ENCODE measurements around the gene EBI3. TPM values are rescaled to one million over a fixed set of nuclear protein-coding genes. Genes with fewer than 3 reads are reported as not detected.
"Not testable (repeated sequence)": the region's sequence is repeated elsewhere in the genome, so short reads cannot be mapped to it uniquely, and the experiment has no call there.

The EBI3 gene
- total RNA-seq, 1 experiment from 2014 or later = 1.4 TPM

GRCh38 chr19:4231521-4231920 lies 2.2 kb downstream of the EBI3 start:
- not testable (repeated sequence) for H3K27me3 Mint-ChIP-seq (ENCODE audit: low read depth); H2BK15ac ChIP-seq (ENCODE audit: low read depth, low read length); H2BK12ac ChIP-seq (ENCODE audit: insufficient read length, low read depth, low read length); H3K9me3 ChIP-seq (ENCODE audit: control insufficient read depth, low read depth, low read length); H3K9me3 Mint-ChIP-seq; H2BK5ac ChIP-seq (ENCODE audit: insufficient read length, low read length); H3K27ac ChIP-seq (ENCODE audit: insufficient read length, low read depth, low read length); H3K36me3 Mint-ChIP-seq (ENCODE audit: insufficient read depth in 1 of 3, low read depth in 3 of 3); H2AFZ ChIP-seq (ENCODE audit: low read length); H3K23ac ChIP-seq (ENCODE audit: insufficient read length, low read depth, low read length); H2BK120ac ChIP-seq (ENCODE audit: low read depth, low read length, poor library complexity, severe bottlenecking); H3K4me3 Mint-ChIP-seq; H3K4me1 Mint-ChIP-seq; H3K9ac ChIP-seq (ENCODE audit: extremely low read depth, insufficient read length, low read length); H3K27me3 ChIP-seq (ENCODE audit: insufficient read depth, low read length); H3K4me1 ChIP-seq (ENCODE audit: insufficient read depth, low read length); H3K79me2 ChIP-seq (ENCODE audit: insufficient read depth, low read length); H3K14ac ChIP-seq (ENCODE audit: insufficient read depth, low read length); H2BK20ac ChIP-seq (ENCODE audit: low read depth, low read length, poor library complexity, severe bottlenecking); H3K4me2 ChIP-seq (ENCODE audit: insufficient read depth, insufficient read length, low read length); H3K27ac Mint-ChIP-seq; DNase-seq; H4K5ac ChIP-seq (ENCODE audit: insufficient read length, low read depth, low read length); H3K79me1 ChIP-seq (ENCODE audit: insufficient read depth, low read depth, low read length, poor library complexity, severe bottlenecking); H3K18ac ChIP-seq (ENCODE audit: insufficient read length, low read depth, low read length); H4K8ac ChIP-seq (replicated peaks; ENCODE audit: insufficient read length, low read depth, low read length); H4K20me1 ChIP-seq (ENCODE audit: control insufficient read depth, insufficient read depth, insufficient read length); H3T11ph ChIP-seq (ENCODE audit: low read length); H4K91ac ChIP-seq (ENCODE audit: insufficient read length, low read depth, low read length); H3K56ac ChIP-seq (ENCODE audit: insufficient read length, low read depth, low read length); H3K23me2 ChIP-seq (ENCODE audit: insufficient read length, low read depth, low read length, poor library complexity, severe bottlenecking); H2AK5ac ChIP-seq (ENCODE audit: insufficient read length, low read length); H3K4ac ChIP-seq (ENCODE audit: low read depth, low read length)
- no CpG with 5 or more reads among the region's 6 CpGs for WGBS (ENCODE audit: extremely low coverage, insufficient read length, low lambda C conversion rate)

- H3K23me2 ChIP-seq (ENCODE audit: insufficient read length, low read depth, low read length, poor library complexity, severe bottlenecking); H2BK120ac ChIP-seq (ENCODE audit: low read depth, low read length, poor library complexity, severe bottlenecking); H3K56ac ChIP-seq (ENCODE audit: insufficient read length, low read depth, low read length); H3K9me3 ChIP-seq (ENCODE audit: control insufficient read depth, low read depth, low read length); H3K27ac Mint-ChIP-seq; H2BK12ac ChIP-seq (ENCODE audit: insufficient read length, low read depth, low read length); H3K4me1 Mint-ChIP-seq; H3K4me2 ChIP-seq (ENCODE audit: insufficient read depth, insufficient read length, low read length); H3K9ac ChIP-seq (ENCODE audit: extremely low read depth, insufficient read length, low read length); H3K79me1 ChIP-seq (ENCODE audit: insufficient read depth, low read depth, low read length, poor library complexity, severe bottlenecking); DNase-seq; H4K8ac ChIP-seq (replicated peaks; ENCODE audit: insufficient read length, low read depth, low read length); H4K20me1 ChIP-seq (ENCODE audit: control insufficient read depth, insufficient read depth, insufficient read length); H3K36me3 Mint-ChIP-seq (ENCODE audit: insufficient read depth in 1 of 3, low read depth in 3 of 3); H3K14ac ChIP-seq (ENCODE audit: insufficient read depth, low read length); H4K91ac ChIP-seq (ENCODE audit: insufficient read length, low read depth, low read length); H2BK20ac ChIP-seq (ENCODE audit: low read depth, low read length, poor library complexity, severe bottlenecking); H3K79me2 ChIP-seq (ENCODE audit: insufficient read depth, low read length); H3K4ac ChIP-seq (ENCODE audit: low read depth, low read length); H3K4me1 ChIP-seq (ENCODE audit: insufficient read depth, low read length); H3K4me3 Mint-ChIP-seq; H2AK5ac ChIP-seq (ENCODE audit: insufficient read length, low read length); H3K27me3 Mint-ChIP-seq (ENCODE audit: low read depth); H2BK15ac ChIP-seq (ENCODE audit: low read depth, low read length); H3K27ac ChIP-seq (ENCODE audit: insufficient read length, low read depth, low read length); H3T11ph ChIP-seq (ENCODE audit: low read length); H3K27me3 ChIP-seq (ENCODE audit: insufficient read depth, low read length); H2BK5ac ChIP-seq (ENCODE audit: insufficient read length, low read length); H3K9me3 Mint-ChIP-seq; H3K23ac ChIP-seq (ENCODE audit: insufficient read length, low read depth, low read length); H2AFZ ChIP-seq (ENCODE audit: low read length); H4K5ac ChIP-seq (ENCODE audit: insufficient read length, low read depth, low read length); H3K18ac ChIP-seq (ENCODE audit: insufficient read length, low read depth, low read length): not testable (repeated sequence)
- no CpG with 5 or more reads among the region's 5 CpGs for WGBS (ENCODE audit: extremely low coverage, insufficient read length, low lambda C conversion rate)
Measured at GRCh38 chr19:4232139-4232538, 2.8 kb downstream of the EBI3 start.
